Kidney epithelial cell (primary cell): Measurements from ENCODE around the gene FILIP1L. TPM values are rescaled to one million over a fixed set of nuclear protein-coding genes. Genes with fewer than 3 reads are reported as not detected.

Experiments
- DNase-seq: peaks from one replicate; pipeline ENCODE4 v3.0.0-alpha.2; 2010; ENCODE audit warnings: low read depth
- H3K27me3 ChIP-seq: 2 replicates; pipeline ENCODE4 v1.6.0; 2011; ENCODE audit warnings: low read length; ENCODE audit not compliant: control insufficient read depth, insufficient read depth
- H3K36me3 ChIP-seq: 2 replicates; pipeline ENCODE4 v1.5.1; 2011; ENCODE audit warnings: low read length; ENCODE audit not compliant: control insufficient read depth, insufficient read depth
- H3K4me3 ChIP-seq: 2 replicates; pipeline ENCODE4 v1.5.1; 2011; ENCODE audit warnings: low read depth, mild to moderate bottlenecking, control low read depth, low read length
- CTCF ChIP-seq: IDR thresholded peaks from 2 replicates; pipeline ENCODE4 v1.5.1; 2011; ENCODE audit warnings: mild to moderate bottlenecking, moderate library complexity, low read length, control low read depth, inconsistent platforms; ENCODE audit not compliant: insufficient read depth, poor library complexity, severe bottlenecking
- total RNA-seq: library from RNA; depleted of rRNA; stranded (reverse); fragments of >200 nt; gene quantifications from 2 replicates; pipeline ENCODE4 v1.2.3, GENCODE V29; 2015

Gene FILIP1L
- total RNA-seq, 1 donor from 2014 or later = 15.6 TPM

- peaks cover 5% of the 10 kb centered on the region for H3K36me3 ChIP-seq
- no peak overlapping the region for H3K4me3 ChIP-seq
- no peak for TF ChIP-seq CTCF
- no peaks in the 10 kb centered on the region for H3K27me3 ChIP-seq
- DNase-seq = no peak
Measured at GRCh38 chr3:99857278-99857677, 257.0 kb downstream of the FILIP1L start.

GRCh38 chr3:99856437-99857220 lies 257.7 kb downstream of the FILIP1L start:
- H3K27me3 ChIP-seq = no peaks in the 10 kb centered on the region
- no peak for TF ChIP-seq CTCF

GRCh38 chr3:99855900-99856299 lies 258.4 kb downstream of the FILIP1L start:
- H3K36me3 ChIP-seq = peaks cover 3% of the 10 kb centered on the region
- DNase-seq = no peak
- no peaks in the 10 kb centered on the region for H3K27me3 ChIP-seq
- TF ChIP-seq CTCF = no peak
- no peak overlapping the region for H3K4me3 ChIP-seq

More at GRCh38 chr3:99856437-99857220, 257.7 kb downstream of the FILIP1L start:
- no peak for DNase-seq
- Histone ChIP-seq H3K4me3 (no peak overlapping the region), H3K36me3 (peaks cover 5% of the 10 kb centered on the region)

GRCh38 chr3:99854756-99855298 lies 259.5 kb downstream of the FILIP1L start:
- DNase-seq = no peak
- H3K27me3 ChIP-seq = no peaks in the 10 kb centered on the region
- no peak overlapping the region for H3K4me3 ChIP-seq
- no peak for TF ChIP-seq CTCF
- H3K36me3 ChIP-seq = peaks cover 3% of the 10 kb centered on the region

- no peak for DNase-seq
- TF ChIP-seq CTCF = no peak
- Histone ChIP-seq H3K4me3 (no peak overlapping the region), H3K27me3 (no peaks in the 10 kb centered on the region), H3K36me3 (no peaks in the 10 kb centered on the region)
Measured at GRCh38 chr3:99852851-99853250, 261.4 kb downstream of the FILIP1L start.
